H1 (cell line): Measurements from ENCODE around the gene DNA2. TPM values are rescaled to one million over a fixed set of nuclear protein-coding genes. Genes with fewer than 3 reads are reported as not detected.

ENCODE experiments used
- ATF2 ChIP-seq: IDR thresholded peaks from 2 replicates; pipeline ENCODE4 v1.6.1; 2012; ENCODE audit warnings: low read length, inconsistent platforms
- CHD1 ChIP-seq: IDR thresholded peaks from 2 replicates; pipeline ENCODE4 v1.6.1; 2012; ENCODE audit warnings: low read depth, low read length, improper control_type of control experiment
- CHD2 ChIP-seq: IDR thresholded peaks from 2 replicates; pipeline ENCODE4 v1.6.1; 2012; ENCODE audit warnings: low read length, improper control_type of control experiment
- JUN ChIP-seq: IDR thresholded peaks from 2 replicates; pipeline ENCODE4 v1.6.1; 2011; ENCODE audit warnings: low read depth, mild to moderate bottlenecking, improper control_type of control experiment, low read length
- polyA plus RNA-seq, 7 experiments: library from polyadenylated mRNA; depleted of rRNA in 3 of 7; stranded (reverse) in 5 of 7; unstranded in 2 of 7; fragments of >200 nt in 5 of 7; fragments of 200-250 nt in 2 of 7; gene quantifications; 1 replicate in 5 of 7; 2 replicates in 1 of 7; 4 replicates in 1 of 7; pipeline versions ENCODE4 v1.2.1 to v1.2.3, GENCODE V29; 2011 to 2013; ENCODE audit warnings: missing spikeins in 2 of 7, mixed read lengths in 2 of 7
- total RNA-seq: library from RNA; stranded (reverse); fragmentation: NEBNext Ultra II Directional; extraction: Animal tissue kit (Norgen Biotek cat#: 25700); gene quantifications from 2 replicates; pipeline ENCODE4 v1.2.1, GENCODE V29; 2021

Gene DNA2
- total and polyA plus RNA-seq, 2 of the 8 experiments (the other 6 are each of a cell fraction or from before 2014, with no cell fraction given) = 16.0 to 57.9 TPM

DNA sequence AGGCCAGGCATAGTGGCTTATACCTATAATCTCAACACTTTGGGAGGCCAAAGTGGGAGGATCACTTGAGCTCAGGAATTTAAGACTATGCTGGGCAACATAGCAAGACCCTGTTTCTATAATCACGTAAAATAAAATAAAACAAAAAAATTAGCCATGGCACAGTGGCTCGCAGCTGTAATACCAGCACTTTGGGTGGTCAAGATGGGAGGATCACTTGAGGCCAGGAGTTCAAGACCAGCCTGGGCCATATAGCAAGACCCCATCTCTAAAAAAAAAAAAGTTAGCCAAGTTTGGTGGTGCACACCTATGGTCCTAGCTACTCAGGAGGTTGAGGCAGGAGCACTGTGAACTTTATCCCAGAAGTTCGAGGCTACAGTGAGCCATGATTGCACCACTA is 30.9 kb downstream of the DNA2 start (continued):
- TF ChIP-seq ATF2 = no peak
- TF ChIP-seq CHD2 = no peak
- TF ChIP-seq CHD1 = no peak
- TF ChIP-seq JUN = no peak
